GM10847 (cell line): ENCODE results near the gene LINC01488.

ENCODE experiments used
- POLR2A ChIP-seq: IDR thresholded peaks from 2 replicates; pipeline ENCODE4 v1.6.1; 2011; ENCODE audit not compliant: insufficient read length; ENCODE audit errors: extremely low read depth

Gene LINC01488

DNA sequence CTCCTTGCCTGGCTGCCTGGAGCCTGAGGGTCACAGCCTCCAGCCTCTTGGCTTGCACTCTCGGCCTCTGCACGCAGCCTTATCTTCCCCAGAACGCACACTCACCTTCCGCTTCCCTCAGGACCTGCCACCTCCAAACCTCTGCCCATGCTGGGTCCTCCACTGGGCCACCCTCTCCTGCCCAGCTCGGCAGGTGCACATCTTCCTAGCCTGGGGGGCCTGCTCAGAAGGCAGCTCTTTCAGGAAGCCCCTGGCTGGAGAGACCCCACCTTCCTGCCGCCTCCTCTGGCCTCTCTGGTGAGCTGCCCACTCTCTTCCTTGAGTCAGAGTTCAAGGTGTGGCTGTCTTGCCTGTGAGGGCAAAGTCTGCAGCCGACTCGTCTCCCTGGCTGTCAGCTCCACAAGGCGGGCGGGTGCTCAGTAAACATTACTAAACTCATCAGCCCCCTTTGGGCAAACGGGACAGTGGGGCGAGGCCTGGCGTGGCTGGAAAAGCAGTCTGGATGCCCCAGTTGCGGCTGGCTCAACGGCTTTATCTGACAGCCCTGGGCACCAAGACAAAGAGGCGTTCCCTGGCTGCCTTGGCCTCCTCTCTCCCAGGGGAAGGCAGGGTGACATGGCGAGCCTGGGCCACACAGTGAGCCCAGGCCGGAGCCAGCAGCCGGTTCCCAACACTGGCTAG, 1.7 kb upstream of the LINC01488 start:
- no peak for TF ChIP-seq POLR2A

GRCh38 chr11:69480547-69481392, 693 bp upstream of the LINC01488 start:
- no peak for TF ChIP-seq POLR2A

DNA sequence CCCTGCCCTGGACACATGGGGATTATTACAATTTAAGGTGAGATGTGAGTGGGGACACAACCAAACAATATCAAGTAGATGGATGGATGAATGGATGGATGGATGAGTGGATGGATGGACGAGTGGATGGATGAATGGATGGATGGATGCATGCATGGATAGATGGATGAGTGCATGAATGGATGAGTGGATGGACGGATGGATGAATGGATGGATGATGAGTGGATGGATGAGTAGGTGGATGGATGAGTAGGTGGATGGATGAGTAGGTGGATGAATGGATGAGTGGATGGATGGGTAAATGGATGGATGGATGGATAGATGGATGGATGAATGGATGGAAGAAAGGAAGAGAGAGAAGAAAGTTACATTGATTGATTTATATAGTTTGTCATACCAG, 859 bp downstream of the LINC01488 start:
- TF ChIP-seq POLR2A: no peak

- no peak for TF ChIP-seq POLR2A
These were observed 1.7 kb downstream of the LINC01488 start for GRCh38 chr11:69483170-69483569.

DNA sequence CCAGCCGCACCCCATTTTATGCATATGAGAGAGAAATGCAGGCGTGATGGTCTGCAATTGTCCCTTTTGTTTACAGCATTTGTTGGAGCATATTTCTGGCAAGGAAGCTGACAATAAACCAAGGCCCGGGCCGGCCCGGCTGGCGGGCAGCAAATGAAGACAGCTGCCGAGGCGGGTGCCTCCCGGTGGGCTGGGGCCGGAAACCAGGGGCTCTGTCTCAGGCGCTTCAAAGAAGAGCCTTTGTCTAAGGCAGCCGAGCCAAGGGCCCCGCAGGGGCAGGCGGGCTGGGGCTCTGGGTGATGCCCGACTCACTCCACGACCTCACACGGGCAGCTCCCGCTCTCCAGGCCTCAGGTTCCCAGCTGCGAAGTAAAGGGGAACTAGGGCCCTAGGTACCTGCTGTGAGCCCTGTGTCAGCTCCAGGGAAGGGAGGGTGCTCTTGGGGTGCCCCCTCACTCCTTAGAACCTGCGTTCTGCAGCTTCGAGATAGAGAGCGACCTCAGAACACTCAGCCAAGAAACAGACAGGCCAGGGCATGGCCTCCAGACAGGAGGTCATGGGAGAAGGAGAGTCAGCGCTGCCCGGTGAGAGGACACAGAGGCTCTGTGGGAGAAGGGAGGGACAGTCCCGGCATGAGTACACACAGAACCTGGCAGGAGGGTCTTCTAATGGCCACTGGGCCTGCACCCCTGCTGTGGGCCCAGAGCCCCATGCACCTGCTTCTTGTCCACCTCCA, 2.4 kb downstream of the LINC01488 start:
- TF ChIP-seq POLR2A: no peak

DNA sequence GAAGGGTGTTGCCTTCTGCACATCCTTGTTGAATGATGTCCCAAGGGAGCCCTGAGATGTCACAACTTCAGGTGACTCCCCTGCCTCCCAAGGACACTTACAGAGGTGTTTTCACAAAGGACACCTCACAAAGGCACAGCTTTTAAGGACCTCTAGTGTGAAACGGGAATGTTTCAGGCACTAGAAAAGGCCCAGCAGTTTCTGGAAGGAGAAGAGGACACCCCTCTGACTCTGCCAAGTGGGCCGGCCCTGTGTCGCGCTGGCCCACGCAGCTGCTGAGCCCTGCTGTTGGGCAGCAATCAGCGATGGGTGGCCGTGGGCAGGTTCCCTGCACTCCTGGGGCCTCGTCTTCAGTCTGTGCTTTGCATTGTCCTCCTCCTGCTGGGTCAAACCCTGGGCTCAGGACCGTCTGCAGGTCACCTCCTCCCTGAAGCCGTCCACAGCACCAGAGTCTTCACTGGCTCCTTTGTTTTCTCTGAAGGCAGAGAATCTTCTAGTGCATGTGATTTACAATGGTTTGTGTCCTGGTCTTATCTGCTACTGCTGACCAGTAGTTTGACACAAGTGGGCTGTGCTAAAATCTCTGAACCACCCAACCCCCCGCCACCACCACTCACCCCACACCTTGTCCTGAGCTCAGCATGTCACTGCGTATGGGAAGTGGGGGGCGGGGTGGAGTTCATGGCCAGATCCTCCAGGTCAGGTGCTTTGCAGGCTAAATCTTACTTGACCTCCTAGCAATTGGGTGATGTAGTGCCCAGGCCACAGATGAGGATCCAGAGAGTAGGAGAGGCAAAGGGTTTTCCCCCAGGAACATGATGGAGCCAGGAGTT, 3.2 kb downstream of the LINC01488 start:
- no peak for TF ChIP-seq POLR2A

DNA sequence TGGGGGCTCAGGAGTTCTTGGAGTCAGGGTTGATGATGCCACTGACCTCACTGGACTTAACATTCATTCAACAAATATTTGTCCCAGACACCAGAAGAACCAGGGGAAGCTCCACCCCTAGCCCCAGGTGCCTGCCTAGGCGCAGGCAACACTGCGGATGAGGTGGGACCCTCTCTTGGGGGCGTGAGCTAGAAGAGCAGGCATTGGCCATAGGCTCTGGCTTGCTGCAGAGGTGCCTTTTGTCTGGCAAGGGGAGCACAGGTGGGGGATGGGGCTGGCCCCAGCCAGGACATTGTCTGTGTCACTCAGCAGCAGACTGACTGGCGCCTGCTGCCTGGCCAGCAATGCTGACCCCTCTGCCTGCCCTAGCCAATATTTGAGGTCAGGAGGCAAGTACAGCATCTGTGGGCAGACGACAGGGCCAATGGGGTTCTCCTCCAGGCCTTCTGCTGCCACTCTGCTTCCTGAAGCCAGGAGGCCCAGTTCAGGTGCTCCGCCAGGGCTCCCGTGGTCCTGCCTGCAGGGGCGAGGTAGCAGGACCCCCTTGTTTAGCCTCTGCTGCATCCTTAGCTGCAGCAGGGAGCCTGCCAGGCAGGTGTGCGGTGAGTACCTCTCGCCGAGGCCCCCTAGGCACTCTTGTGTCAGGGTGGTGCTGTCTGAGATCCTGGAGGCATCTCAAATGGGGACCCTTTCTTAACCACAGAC, 4.0 kb downstream of the LINC01488 start:
- no peak for TF ChIP-seq POLR2A

GRCh38 chr11:69486056-69486772, 4.8 kb downstream of the LINC01488 start:
- TF ChIP-seq POLR2A: no peak

- TF ChIP-seq POLR2A: no peak
These were observed 5.4 kb downstream of the LINC01488 start for GRCh38 chr11:69486773-69487291.

GRCh38 chr11:69487391-69487790, 5.9 kb downstream of the LINC01488 start:
- TF ChIP-seq POLR2A: no peak

DNA sequence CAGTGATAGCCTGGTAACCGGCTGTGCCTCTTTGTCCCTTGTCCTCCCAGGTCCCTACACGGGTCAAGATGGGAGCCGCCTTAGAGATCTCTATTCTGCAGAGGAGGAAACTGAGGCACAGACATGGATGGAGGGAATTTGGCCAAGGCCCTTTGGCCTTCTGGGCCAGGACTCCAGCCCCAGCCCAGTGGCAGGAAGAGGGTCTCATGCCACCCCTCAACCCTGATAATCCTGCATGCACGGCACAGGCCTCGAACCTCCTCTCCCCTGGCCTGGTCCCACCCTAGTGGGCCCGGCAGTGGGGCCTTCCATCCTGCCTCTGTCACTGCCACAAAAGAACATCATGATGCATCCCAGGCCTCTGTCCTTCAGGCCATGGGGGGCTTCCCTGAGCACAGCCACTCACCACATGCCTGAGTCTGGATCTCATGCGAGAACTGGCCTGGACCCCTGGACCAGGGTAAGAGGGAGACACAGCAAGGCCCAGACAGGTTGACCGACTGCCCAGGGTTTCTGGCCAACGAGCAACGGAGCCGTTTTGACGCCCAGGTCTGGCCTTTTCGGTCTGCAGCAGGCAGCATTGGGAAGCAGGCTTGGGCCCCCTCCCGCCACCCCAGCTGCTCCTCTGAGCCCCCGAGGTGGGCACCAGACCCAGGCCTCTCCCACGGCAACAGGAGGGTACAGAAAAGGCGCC, 6.5 kb downstream of the LINC01488 start:
- TF ChIP-seq POLR2A: no peak

GRCh38 chr11:69488543-69488940, 7.1 kb downstream of the LINC01488 start:
- no peak for TF ChIP-seq POLR2A
